HEK293 (cell line): ENCODE results near the gene ZNF84.

Experiments
- IKZF3 ChIP-seq: fragments of 450-650 bp; IDR thresholded peaks from 2 replicates; pipeline ENCODE4 v1.5.0; 2018; ENCODE audit warnings: missing biosample characterization, mild to moderate bottlenecking, missing genetic modification characterization, moderate library complexity
- KLF7 ChIP-seq: fragments of 450-650 bp; formaldehyde crosslinking; IDR thresholded peaks from 2 replicates; pipeline ENCODE4 v1.5.1; 2016; ENCODE audit warnings: missing biosample characterization, missing genetic modification characterization, borderline replicate concordance
- KLF9 ChIP-seq: fragments of 450-650 bp; formaldehyde crosslinking; IDR thresholded peaks from 2 replicates; pipeline ENCODE4 v1.5.1; 2016; ENCODE audit warnings: missing biosample characterization, missing genetic modification characterization, low read depth
- MZF1 ChIP-seq: fragments of 450-650 bp; formaldehyde crosslinking; IDR thresholded peaks from 2 replicates; pipeline ENCODE4 v1.5.1; 2017; ENCODE audit warnings: missing biosample characterization, missing genetic modification characterization, borderline replicate concordance
- REPIN1 ChIP-seq: fragments of 450-650 bp; formaldehyde crosslinking; IDR thresholded peaks from 2 replicates; pipeline ENCODE4 v1.5.1; 2017; ENCODE audit warnings: missing biosample characterization, missing genetic modification characterization, low read depth
- SP3 ChIP-seq: fragments of 450-650 bp; formaldehyde crosslinking; IDR thresholded peaks from 2 replicates; pipeline ENCODE4 v1.5.1; 2016; ENCODE audit warnings: missing biosample characterization, missing genetic modification characterization
- SP7 ChIP-seq: fragments of 450-650 bp; formaldehyde crosslinking; IDR thresholded peaks from 2 replicates; pipeline ENCODE4 v1.5.1; 2016; ENCODE audit warnings: missing biosample characterization, missing genetic modification characterization
- YY2 ChIP-seq: fragments of 450-650 bp; formaldehyde crosslinking; IDR thresholded peaks from 2 replicates; pipeline ENCODE4 v1.5.1; 2016; ENCODE audit warnings: missing biosample characterization, missing genetic modification characterization
- ZBTB1 ChIP-seq: fragments of 450-650 bp; formaldehyde crosslinking; IDR thresholded peaks from 2 replicates; pipeline ENCODE4 v1.5.1; 2016; ENCODE audit warnings: missing biosample characterization, missing genetic modification characterization
- ZBTB17 ChIP-seq: fragments of 450-650 bp; formaldehyde crosslinking; IDR thresholded peaks from 2 replicates; pipeline ENCODE4 v1.5.1; 2016; ENCODE audit warnings: missing biosample characterization, missing genetic modification characterization
- ZBTB21 ChIP-seq: fragments of 450-650 bp; formaldehyde crosslinking; IDR thresholded peaks from 2 replicates; pipeline ENCODE4 v1.5.1; 2017; ENCODE audit warnings: missing biosample characterization, missing genetic modification characterization
- ZBTB7A ChIP-seq: fragments of 450-650 bp; formaldehyde crosslinking; IDR thresholded peaks from 2 replicates; pipeline ENCODE4 v1.5.1; 2016; ENCODE audit warnings: low read depth, missing biosample characterization, missing genetic modification characterization
- ZNF114 ChIP-seq: fragments of 450-650 bp; formaldehyde crosslinking; IDR thresholded peaks from 2 replicates; pipeline ENCODE4 v1.5.0; 2017; ENCODE audit warnings: missing biosample characterization, missing genetic modification characterization
- ZNF133 ChIP-seq: fragments of 450-650 bp; formaldehyde crosslinking; IDR thresholded peaks from 2 replicates; pipeline ENCODE4 v1.5.1; 2016; ENCODE audit warnings: missing biosample characterization, missing genetic modification characterization
- ZNF202 ChIP-seq: fragments of 450-650 bp; formaldehyde crosslinking; IDR thresholded peaks from 2 replicates; pipeline ENCODE4 v1.5.1; 2016; ENCODE audit warnings: missing biosample characterization, missing genetic modification characterization, borderline replicate concordance
- ZNF23 ChIP-seq: fragments of 450-650 bp; formaldehyde crosslinking; IDR thresholded peaks from 2 replicates; pipeline ENCODE4 v1.5.1; 2016; ENCODE audit warnings: missing biosample characterization, missing genetic modification characterization, borderline replicate concordance
- ZNF341 ChIP-seq: fragments of 450-650 bp; formaldehyde crosslinking; IDR thresholded peaks from 2 replicates; pipeline ENCODE4; 2016; ENCODE audit warnings: low read depth, missing biosample characterization, missing genetic modification characterization
- ZNF473 ChIP-seq: fragments of 450-650 bp; formaldehyde crosslinking; IDR thresholded peaks from 2 replicates; pipeline ENCODE4 v1.5.1; 2017; ENCODE audit warnings: missing biosample characterization, missing genetic modification characterization
- ZNF48 ChIP-seq: fragments of 450-650 bp; formaldehyde crosslinking; IDR thresholded peaks from 2 replicates; pipeline ENCODE4 v1.5.1; 2016; ENCODE audit warnings: missing biosample characterization, missing genetic modification characterization
- ZNF558 ChIP-seq: fragments of 450-650 bp; formaldehyde crosslinking; IDR thresholded peaks from 2 replicates; pipeline ENCODE4 v1.5.1; 2016; ENCODE audit warnings: missing biosample characterization, missing genetic modification characterization
- ZNF561 ChIP-seq: fragments of 450-650 bp; IDR thresholded peaks from 2 replicates; pipeline ENCODE4 v1.5.1; 2018; ENCODE audit warnings: missing biosample characterization, missing genetic modification characterization, borderline replicate concordance
- ZNF596 ChIP-seq: fragments of 450-650 bp; IDR thresholded peaks from 2 replicates; pipeline ENCODE4 v1.5.0; 2018; ENCODE audit warnings: missing biosample characterization, mild to moderate bottlenecking, missing genetic modification characterization, moderate library complexity
- ZNF623 ChIP-seq: fragments of 450-650 bp; formaldehyde crosslinking; IDR thresholded peaks from 2 replicates; pipeline ENCODE4 v1.5.1; 2016; ENCODE audit warnings: missing biosample characterization, missing genetic modification characterization
- ZNF707 ChIP-seq: fragments of 450-650 bp; formaldehyde crosslinking; IDR thresholded peaks from 2 replicates; pipeline ENCODE4 v1.5.1; 2016; ENCODE audit warnings: missing biosample characterization, missing genetic modification characterization
- ZNF747 ChIP-seq: fragments of 450-650 bp; formaldehyde crosslinking; IDR thresholded peaks from 2 replicates; pipeline ENCODE4 v1.5.1; 2016; ENCODE audit warnings: missing biosample characterization, missing genetic modification characterization
- ZNF76 ChIP-seq: fragments of 450-650 bp; formaldehyde crosslinking; IDR thresholded peaks from 2 replicates; pipeline ENCODE4; 2016; ENCODE audit warnings: low read depth, missing biosample characterization, missing genetic modification characterization, borderline replicate concordance
- ZNF785 ChIP-seq: fragments of 450-650 bp; formaldehyde crosslinking; IDR thresholded peaks from 2 replicates; pipeline ENCODE4 v1.5.1; 2016; ENCODE audit warnings: missing biosample characterization, missing genetic modification characterization
- ZNF830 ChIP-seq: fragments of 450-650 bp; IDR thresholded peaks from 2 replicates; pipeline ENCODE4 v1.5.0; 2018; ENCODE audit warnings: missing biosample characterization, missing genetic modification characterization, low read depth, mild to moderate bottlenecking, moderate library complexity
- ZSCAN30 ChIP-seq: fragments of 450-650 bp; IDR thresholded peaks from 2 replicates; pipeline ENCODE4 v1.5.1; 2018; ENCODE audit warnings: missing biosample characterization, mild to moderate bottlenecking, missing genetic modification characterization, moderate library complexity
- TF ChIP-seq, protein P1 (sequence below): fragments of 450-650 bp; formaldehyde crosslinking; IDR thresholded peaks from 2 replicates; pipeline ENCODE4 v1.5.1; 2016; ENCODE audit warnings: missing biosample characterization, missing genetic modification characterization
- TF ChIP-seq, protein P2 (sequence below): fragments of 450-650 bp; formaldehyde crosslinking; IDR thresholded peaks from 2 replicates; pipeline ENCODE4 v1.5.1; 2016; ENCODE audit warnings: missing biosample characterization, missing genetic modification characterization
- TF ChIP-seq, protein P3 (sequence below): fragments of 450-650 bp; formaldehyde crosslinking; IDR thresholded peaks from 2 replicates; pipeline ENCODE4 v1.5.1; 2017; ENCODE audit warnings: missing biosample characterization, mild to moderate bottlenecking, missing genetic modification characterization, moderate library complexity
- TF ChIP-seq, protein P4 (sequence below): sonication (generic); formaldehyde crosslinking; IDR thresholded peaks from 2 replicates; pipeline ENCODE4 v1.8.1; 2022; ENCODE audit warnings: mild to moderate bottlenecking, moderate library complexity, missing genetic modification reagents

Gene ZNF84

DNA sequence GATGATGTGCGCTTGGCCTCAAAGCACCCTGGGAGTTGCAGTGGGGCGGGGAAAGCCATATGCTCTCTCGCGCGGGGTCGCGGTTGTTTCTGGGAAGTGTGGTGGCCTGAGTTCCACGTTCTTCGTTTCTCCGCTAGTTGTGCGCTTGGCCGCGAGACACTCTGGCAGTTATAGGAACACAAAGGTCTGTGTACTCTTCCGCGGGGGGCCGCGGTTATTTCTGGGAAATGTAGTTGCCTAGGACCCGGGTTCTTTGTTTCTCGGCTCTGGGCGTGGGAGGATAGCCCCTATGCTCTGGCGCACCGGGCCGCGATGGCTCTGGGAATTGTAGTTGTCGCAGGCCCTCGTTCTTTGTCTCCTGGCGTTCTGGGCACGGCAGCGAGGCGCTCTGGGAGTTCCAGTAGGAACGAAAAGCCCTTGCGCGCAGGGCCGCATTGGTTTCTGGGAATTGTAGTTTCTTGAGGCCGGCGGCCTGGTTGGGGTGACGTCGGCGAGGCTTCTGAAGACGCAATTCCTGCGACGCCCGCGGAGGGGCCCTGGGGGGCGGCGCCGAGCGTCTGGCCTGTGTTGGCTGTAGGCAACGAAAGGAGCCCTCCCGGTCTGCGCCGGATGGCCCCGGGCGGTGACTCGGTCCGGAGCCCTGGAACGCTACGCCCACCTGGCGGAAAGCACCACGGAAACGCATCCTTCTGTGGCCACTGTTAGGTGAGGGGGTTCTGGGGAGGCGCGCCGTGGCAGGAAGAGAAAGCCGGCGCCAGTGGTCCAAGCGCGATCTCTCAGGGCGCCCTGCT is 43.3 kb downstream of the ZNF84 start, which contains the start of gene ZNF140 (continued):
- TF ChIP-seq YY2 (tag by site-specific recombination), result no peak
- TF ChIP-seq, protein P1, sequence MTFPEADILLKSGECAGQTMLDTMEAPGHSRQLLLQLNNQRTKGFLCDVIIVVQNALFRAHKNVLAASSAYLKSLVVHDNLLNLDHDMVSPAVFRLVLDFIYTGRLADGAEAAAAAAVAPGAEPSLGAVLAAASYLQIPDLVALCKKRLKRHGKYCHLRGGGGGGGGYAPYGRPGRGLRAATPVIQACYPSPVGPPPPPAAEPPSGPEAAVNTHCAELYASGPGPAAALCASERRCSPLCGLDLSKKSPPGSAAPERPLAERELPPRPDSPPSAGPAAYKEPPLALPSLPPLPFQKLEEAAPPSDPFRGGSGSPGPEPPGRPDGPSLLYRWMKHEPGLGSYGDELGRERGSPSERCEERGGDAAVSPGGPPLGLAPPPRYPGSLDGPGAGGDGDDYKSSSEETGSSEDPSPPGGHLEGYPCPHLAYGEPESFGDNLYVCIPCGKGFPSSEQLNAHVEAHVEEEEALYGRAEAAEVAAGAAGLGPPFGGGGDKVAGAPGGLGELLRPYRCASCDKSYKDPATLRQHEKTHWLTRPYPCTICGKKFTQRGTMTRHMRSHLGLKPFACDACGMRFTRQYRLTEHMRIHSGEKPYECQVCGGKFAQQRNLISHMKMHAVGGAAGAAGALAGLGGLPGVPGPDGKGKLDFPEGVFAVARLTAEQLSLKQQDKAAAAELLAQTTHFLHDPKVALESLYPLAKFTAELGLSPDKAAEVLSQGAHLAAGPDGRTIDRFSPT (tag by site-specific recombination), result 0 out of 2 replicates have a peak, but pooled peaks have one; percentile 15
- 0 out of 2 replicates have a peak, but pooled peaks have one; percentile 56 for TF ChIP-seq ZNF785 (tag by site-specific recombination)
- TF ChIP-seq ZNF341, result peak; percentile 57; the same call in 1 of the 2 replicates
- TF ChIP-seq, protein P2, sequence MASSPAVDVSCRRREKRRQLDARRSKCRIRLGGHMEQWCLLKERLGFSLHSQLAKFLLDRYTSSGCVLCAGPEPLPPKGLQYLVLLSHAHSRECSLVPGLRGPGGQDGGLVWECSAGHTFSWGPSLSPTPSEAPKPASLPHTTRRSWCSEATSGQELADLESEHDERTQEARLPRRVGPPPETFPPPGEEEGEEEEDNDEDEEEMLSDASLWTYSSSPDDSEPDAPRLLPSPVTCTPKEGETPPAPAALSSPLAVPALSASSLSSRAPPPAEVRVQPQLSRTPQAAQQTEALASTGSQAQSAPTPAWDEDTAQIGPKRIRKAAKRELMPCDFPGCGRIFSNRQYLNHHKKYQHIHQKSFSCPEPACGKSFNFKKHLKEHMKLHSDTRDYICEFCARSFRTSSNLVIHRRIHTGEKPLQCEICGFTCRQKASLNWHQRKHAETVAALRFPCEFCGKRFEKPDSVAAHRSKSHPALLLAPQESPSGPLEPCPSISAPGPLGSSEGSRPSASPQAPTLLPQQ, result peak; percentile 25
- no peak for TF ChIP-seq ZBTB7A
- no peak for TF ChIP-seq IKZF3 (tag by site-specific recombination)
- no peak for TF ChIP-seq ZNF48 (tag by site-specific recombination)
- TF ChIP-seq, protein P3, sequence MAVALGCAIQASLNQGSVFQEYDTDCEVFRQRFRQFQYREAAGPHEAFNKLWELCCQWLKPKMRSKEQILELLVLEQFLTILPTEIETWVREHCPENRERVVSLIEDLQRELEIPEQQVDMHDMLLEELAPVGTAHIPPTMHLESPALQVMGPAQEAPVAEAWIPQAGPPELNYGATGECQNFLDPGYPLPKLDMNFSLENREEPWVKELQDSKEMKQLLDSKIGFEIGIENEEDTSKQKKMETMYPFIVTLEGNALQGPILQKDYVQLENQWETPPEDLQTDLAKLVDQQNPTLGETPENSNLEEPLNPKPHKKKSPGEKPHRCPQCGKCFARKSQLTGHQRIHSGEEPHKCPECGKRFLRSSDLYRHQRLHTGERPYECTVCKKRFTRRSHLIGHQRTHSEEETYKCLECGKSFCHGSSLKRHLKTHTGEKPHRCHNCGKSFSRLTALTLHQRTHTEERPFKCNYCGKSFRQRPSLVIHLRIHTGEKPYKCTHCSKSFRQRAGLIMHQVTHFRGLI (tag by site-specific recombination), result 0 out of 2 replicates have a peak, but pooled peaks have one; percentile 32
- no peak for TF ChIP-seq ZNF623 (tag by site-specific recombination)
- TF ChIP-seq, protein P4, sequence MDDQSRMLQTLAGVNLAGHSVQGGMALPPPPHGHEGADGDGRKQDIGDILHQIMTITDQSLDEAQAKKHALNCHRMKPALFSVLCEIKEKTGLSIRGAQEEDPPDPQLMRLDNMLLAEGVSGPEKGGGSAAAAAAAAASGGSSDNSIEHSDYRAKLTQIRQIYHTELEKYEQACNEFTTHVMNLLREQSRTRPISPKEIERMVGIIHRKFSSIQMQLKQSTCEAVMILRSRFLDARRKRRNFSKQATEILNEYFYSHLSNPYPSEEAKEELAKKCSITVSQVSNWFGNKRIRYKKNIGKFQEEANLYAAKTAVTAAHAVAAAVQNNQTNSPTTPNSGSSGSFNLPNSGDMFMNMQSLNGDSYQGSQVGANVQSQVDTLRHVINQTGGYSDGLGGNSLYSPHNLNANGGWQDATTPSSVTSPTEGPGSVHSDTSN, result no peak
- TF ChIP-seq MZF1 (tag by site-specific recombination), result no peak
- TF ChIP-seq ZNF707, result no peak
- no peak for TF ChIP-seq ZNF596
- TF ChIP-seq SP3 (tag by site-specific recombination), result 0 out of 2 replicates have a peak, but pooled peaks have one; percentile 76
- TF ChIP-seq ZNF202 (tag by site-specific recombination), result no peak
- TF ChIP-seq ZNF114 (tag by site-specific recombination), result no peak
- TF ChIP-seq ZNF558 (tag by site-specific recombination), result 0 out of 2 replicates have a peak, but pooled peaks have one; percentile 8
- TF ChIP-seq ZNF473, result no peak
- peak; percentile 65 for TF ChIP-seq ZSCAN30 (tag by site-specific recombination)
- TF ChIP-seq ZBTB21, result peak; percentile 95
- no peak for TF ChIP-seq ZNF747
- TF ChIP-seq ZBTB17 (tag by site-specific recombination), result peak; percentile 85
- peak; percentile 9; the same call in 1 of the 2 replicates for TF ChIP-seq KLF7 (tag by site-specific recombination)
- TF ChIP-seq ZBTB1 (tag by site-specific recombination), result no peak
- no peak for TF ChIP-seq ZNF830 (tag by site-specific recombination)
- no peak for TF ChIP-seq ZNF23 (tag by site-specific recombination)
- TF ChIP-seq KLF9 (tag by site-specific recombination), result peak; percentile 82
- no peak for TF ChIP-seq REPIN1 (tag by site-specific recombination)
- TF ChIP-seq ZNF76, result peak; percentile 98
- peak; percentile 37; the same call in 1 of the 2 replicates for TF ChIP-seq ZNF561 (tag by site-specific recombination)
- TF ChIP-seq SP7 (tag by site-specific recombination), result peak; percentile 62
- TF ChIP-seq ZNF133 (tag by site-specific recombination), result no peak
